GM21381 (cell line): Measurements from ENCODE around the gene PACS1.
"Not testable (repeated sequence)": the region's sequence is repeated elsewhere in the genome, so short reads cannot be mapped to it uniquely, and the experiment has no call there.

Experiments
- ATAC-seq: cut with Tn5 transposase; IDR thresholded peaks from one replicate; pipeline ENCODE4 v1.9.1; 2021; ENCODE audit warnings: mild to moderate bottlenecking, moderate library complexity; ENCODE audit not compliant: unreplicated experiment

PACS1 gene

DNA sequence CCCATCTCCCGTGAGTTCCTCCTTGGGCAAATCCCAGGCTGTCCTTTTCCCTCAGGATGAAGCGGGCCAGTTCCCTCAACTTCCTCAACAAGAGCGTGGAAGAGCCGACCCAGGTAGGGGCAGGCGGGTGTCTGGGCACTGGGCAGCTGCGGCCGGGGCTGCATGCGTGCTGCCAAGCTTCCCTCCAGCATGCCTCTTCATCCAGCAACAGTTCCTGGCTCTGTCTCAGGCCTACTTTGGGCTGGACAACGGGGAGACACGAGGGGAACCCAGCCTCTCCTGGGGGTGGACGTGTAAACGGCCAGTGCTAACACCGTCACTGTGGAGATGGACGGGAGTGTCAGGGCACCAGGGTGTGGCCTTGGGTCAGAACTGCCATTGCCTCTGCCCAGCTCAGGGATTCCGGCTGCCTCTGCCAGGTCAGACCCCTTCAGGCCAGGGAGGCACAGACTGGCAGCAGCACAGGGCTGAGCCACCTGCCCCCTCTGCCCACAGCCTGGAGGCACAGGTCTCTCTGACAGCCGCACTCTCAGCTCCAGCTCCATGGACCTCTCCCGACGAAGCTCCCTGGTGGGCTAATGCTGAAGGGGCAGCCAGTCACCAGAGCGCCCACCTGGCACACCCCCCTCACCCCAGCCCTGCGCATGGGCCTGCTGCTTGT, 196.4 kb downstream of the PACS1 start:
- ATAC-seq, result no peak

- ATAC-seq, result no peak
Observed at GRCh38 chr11:66267039-66267378, 196.9 kb downstream of the PACS1 start.

DNA sequence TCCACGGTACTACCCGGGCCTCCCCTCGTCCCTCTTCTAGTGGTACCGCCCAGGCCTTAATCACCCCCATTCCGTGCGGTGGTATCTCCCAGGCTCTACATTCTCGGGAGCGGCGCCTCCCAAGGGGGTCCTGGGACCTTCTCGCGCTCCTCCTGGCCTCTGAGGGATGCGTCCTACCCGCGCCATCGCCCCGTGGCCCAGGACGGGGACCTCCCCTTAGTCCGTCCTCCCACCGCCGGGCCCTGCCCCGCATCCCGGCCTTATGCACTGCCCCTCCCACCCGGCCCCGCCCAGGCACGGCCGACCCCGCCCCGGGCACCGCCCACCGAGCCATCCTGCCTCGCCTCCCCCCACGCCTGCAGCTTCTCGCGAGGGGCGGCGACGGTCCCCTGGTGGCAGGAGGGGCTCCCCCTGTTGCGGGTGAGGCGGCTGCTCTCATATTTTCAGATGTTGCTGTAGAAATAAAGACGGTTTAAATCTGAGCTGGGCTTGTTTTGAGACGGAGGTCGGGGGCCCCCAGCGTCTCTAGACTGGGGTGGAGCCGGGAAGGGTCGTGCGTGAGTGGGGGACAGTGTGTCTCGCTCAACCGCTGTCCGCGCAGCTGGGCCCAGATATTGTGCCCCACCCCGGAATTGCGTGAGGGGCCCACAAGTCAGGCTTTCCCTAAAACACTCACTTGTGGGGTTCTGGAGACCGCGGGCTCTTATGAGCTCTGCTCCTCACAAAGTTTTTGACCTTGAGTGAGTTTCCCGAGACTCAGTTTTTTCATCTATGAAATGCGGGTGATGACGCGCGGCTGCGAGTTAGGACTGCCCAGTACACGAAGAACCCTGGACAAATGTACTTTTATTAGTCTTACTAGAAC, 197.5 kb downstream of the PACS1 start:
- ATAC-seq, result peak; percentile 34

- ATAC-seq, result peak; percentile 86
Observed at GRCh38 chr11:66268244-66268951, 198.3 kb downstream of the PACS1 start, which contains the start of gene RAB1B. RAB1B (plus strand) TSS chr11:66268639; CDS start chr11:66268680, 41 bp downstream.

GRCh38 chr11:66268952-66269905, 199.2 kb downstream of the PACS1 start:
- no peak for ATAC-seq

DNA sequence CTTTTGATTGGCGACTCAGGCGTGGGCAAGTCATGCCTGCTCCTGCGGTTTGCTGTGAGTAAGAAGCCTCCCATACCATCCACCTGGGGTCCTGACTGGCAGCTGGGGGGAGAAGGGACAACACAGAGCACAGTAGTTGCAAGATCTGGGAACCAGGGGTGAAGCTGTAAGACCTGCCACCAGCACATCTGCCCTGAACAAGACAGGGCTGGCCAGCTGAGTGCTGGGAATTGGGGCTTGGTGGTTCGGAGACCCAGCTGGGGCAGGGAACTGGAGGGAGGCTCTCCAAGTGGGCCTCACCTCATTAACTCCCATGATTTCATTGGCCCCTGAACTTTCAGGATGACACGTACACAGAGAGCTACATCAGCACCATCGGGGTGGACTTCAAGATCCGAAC, 201.7 kb downstream of the PACS1 start:
- ATAC-seq, result no peak

- ATAC-seq, result no peak
Observed at GRCh38 chr11:66272596-66272995, 202.5 kb downstream of the PACS1 start.

- ATAC-seq, result no peak
Observed at GRCh38 chr11:66274219-66274618, 204.1 kb downstream of the PACS1 start.

DNA sequence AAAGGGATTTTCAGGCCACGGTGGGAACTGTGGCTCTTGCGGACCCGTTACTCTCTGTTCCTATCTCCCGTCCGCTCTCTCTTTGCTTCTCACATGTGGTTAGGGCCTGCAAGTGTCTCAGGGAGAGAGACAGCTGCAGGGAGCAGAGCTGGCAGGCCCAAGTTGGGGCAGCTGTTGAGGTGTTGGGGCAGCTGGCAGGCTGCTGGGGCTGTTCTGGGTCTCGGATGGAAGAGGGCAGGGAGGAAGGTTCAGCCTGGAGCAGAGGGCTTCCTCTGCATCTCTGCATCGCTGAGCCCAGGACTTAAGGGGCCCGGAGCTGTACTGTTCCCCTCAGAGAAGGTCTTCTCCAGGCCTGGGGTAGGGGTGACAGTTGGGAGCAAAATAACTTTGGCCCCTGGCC, 205.3 kb downstream of the PACS1 start:
- no peak for ATAC-seq

- ATAC-seq, result no peak
Observed at GRCh38 chr11:66275984-66276612, 206.0 kb downstream of the PACS1 start.

- ATAC-seq, result not testable (repeated sequence)
Observed at GRCh38 chr11:66276619-66277018, 206.5 kb downstream of the PACS1 start.

DNA sequence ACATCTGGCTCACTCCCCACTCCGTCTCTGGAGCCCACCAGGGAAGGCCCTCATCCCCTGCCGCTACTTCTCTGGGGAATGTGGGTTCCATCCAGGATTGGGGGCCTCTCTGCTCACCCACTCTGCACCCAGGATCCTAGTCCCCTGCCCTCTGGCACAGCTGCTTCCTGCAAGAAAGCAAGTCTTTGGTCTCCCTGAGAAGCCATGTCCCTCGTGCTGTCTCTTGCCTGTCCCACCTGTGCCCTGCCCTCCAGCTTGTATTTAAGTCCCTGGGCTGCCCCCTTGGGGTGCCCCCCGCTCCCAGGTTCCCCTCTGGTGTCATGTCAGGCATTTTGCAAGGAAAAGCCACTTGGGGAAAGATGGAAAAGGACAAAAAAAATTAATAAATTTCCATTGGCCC, 207.0 kb downstream of the PACS1 start:
- not testable (repeated sequence) for ATAC-seq

GRCh38 chr11:66277471-66278362, 207.6 kb downstream of the PACS1 start, which contains the start of gene CNIH2:
CNIH2 (plus strand) TSS chr11:66278175; CDS start chr11:66278457, 282 bp downstream.
- no peak for ATAC-seq

- no peak for ATAC-seq
Observed at GRCh38 chr11:66278363-66279091, 208.5 kb downstream of the PACS1 start.

- ATAC-seq, result no peak
Observed at GRCh38 chr11:66279092-66279734, 209.1 kb downstream of the PACS1 start.

GRCh38 chr11:66280428-66280827, 210.4 kb downstream of the PACS1 start:
- no peak for ATAC-seq

GRCh38 chr11:66281001-66281400, 210.9 kb downstream of the PACS1 start:
- ATAC-seq, result no peak
